Left ventricle myocardium inferior (tissue), 1 donor: ENCODE data around the gene EVA1A. TPM values are rescaled to one million over a fixed set of nuclear protein-coding genes. Genes with fewer than 3 reads are reported as not detected.

ENCODE experiments used
- DNase-seq: peaks from one replicate; pipeline ENCODE4 v3.0.0-alpha.2; 2020
- H3K27ac ChIP-seq: fragments of 200-600 bp; replicated peaks from 2 replicates; pipeline ENCODE4 v1.8.0; 2021
- H3K27me3 ChIP-seq: fragments of 200-600 bp; 2 replicates; pipeline ENCODE4 v1.8.0; 2021; ENCODE audit warnings: low read depth
- H3K36me3 ChIP-seq: fragments of 200-600 bp; 2 replicates; pipeline ENCODE4 v1.8.0; 2021
- H3K4me1 ChIP-seq: fragments of 200-600 bp; 2 replicates; pipeline ENCODE4 v1.8.0; 2021
- H3K4me3 ChIP-seq: fragments of 200-600 bp; 2 replicates; pipeline ENCODE4 v1.8.0; 2021; ENCODE audit warnings: mild to moderate bottlenecking, moderate library complexity
- H3K9me3 ChIP-seq: fragments of 200-600 bp; replicated peaks from 2 replicates; pipeline ENCODE4 v1.8.0; 2021
- CTCF ChIP-seq: fragments of 200-600 bp; IDR thresholded peaks from 2 replicates; pipeline ENCODE4 v1.8.0; 2021; ENCODE audit warnings: antibody characterized with exemption, mild to moderate bottlenecking, borderline replicate concordance
- intact Hi-C: fragments of 100-400 bp; cut with micrococcal nuclease; formaldehyde crosslinking; loops from one replicate; pipeline ENCODE4 v1.11.0; 2022
- total RNA-seq: library from RNA; stranded (reverse); fragmentation: NEBNext Ultra II Directional; extraction: Animal tissue kit (Norgen Biotek cat#: 25700); gene quantifications from one replicate; pipeline ENCODE4 v1.2.1, GENCODE V29; 2021
- donor health status: DM: no; HTN: yes; CAD: no; lungs with severe emphysema.

Gene EVA1A
- total RNA-seq, 1 donor from 2014 or later = 0.41 TPM

- no peaks in the 10 kb centered on the region for H3K4me1 ChIP-seq
- intact Hi-C loops = no loop called here
- no peaks in the 10 kb centered on the region for H3K9me3 ChIP-seq
- H3K36me3 ChIP-seq = no peaks in the 10 kb centered on the region
- H3K27me3 ChIP-seq = no peaks in the 10 kb centered on the region
- no peak overlapping the region for H3K27ac ChIP-seq
- H3K4me3 ChIP-seq = no peak overlapping the region
- no peak for TF ChIP-seq CTCF
- DNase-seq = no peak
Measured at GRCh38 chr2:75587954-75588587, 27.3 kb upstream of the EVA1A start.

- Histone ChIP-seq H3K36me3 (no peaks in the 10 kb centered on the region), H3K27ac (no peak overlapping the region)
- TF ChIP-seq CTCF = no peak
Measured at GRCh38 chr2:75586971-75587370, 26.2 kb upstream of the EVA1A start.

GRCh38 chr2:75582840-75583239 lies 22.1 kb upstream of the EVA1A start:
- no peak for DNase-seq
- Histone ChIP-seq H3K36me3 (no peaks in the 10 kb centered on the region), H3K4me1 (no peaks in the 10 kb centered on the region), H3K27ac (no peak overlapping the region), H3K27me3 (no peaks in the 10 kb centered on the region), H3K9me3 (no peaks in the 10 kb centered on the region), H3K4me3 (no peak overlapping the region)
- intact Hi-C loops = no loop called here
- no peak for TF ChIP-seq CTCF

More at GRCh38 chr2:75586971-75587370, 26.2 kb upstream of the EVA1A start:
- no peak for DNase-seq
- H3K27me3 ChIP-seq = no peaks in the 10 kb centered on the region
- intact Hi-C loops = no loop called here
- no peaks in the 10 kb centered on the region for H3K4me1 ChIP-seq
- H3K4me3 ChIP-seq = no peak overlapping the region
- no peaks in the 10 kb centered on the region for H3K9me3 ChIP-seq

GRCh38 chr2:75580606-75581005 lies 19.9 kb upstream of the EVA1A start:
- Histone ChIP-seq H3K4me3 (no peak overlapping the region), H3K9me3 (no peaks in the 10 kb centered on the region), H3K27me3 (no peaks in the 10 kb centered on the region), H3K36me3 (no peaks in the 10 kb centered on the region), H3K4me1 (no peaks in the 10 kb centered on the region), H3K27ac (no peak overlapping the region)
- no peak for DNase-seq
- intact Hi-C loops = no loop called here
- no peak for TF ChIP-seq CTCF

- H3K4me1 ChIP-seq = no peaks in the 10 kb centered on the region
- DNase-seq = no peak
- no peak overlapping the region for H3K27ac ChIP-seq
- TF ChIP-seq CTCF = no peak
- H3K4me3 ChIP-seq = no peak overlapping the region
- no peaks in the 10 kb centered on the region for H3K27me3 ChIP-seq
- intact Hi-C loops = no loop called here
- H3K36me3 ChIP-seq = no peaks in the 10 kb centered on the region
- H3K9me3 ChIP-seq = peaks cover 3% of the 10 kb centered on the region
Measured at GRCh38 chr2:75580156-75580555, 19.4 kb upstream of the EVA1A start.
